SH-SY5Y (cell line): ENCODE measurements around the gene LDB3.

Experiments
- GATA2 ChIP-seq: IDR thresholded peaks from 2 replicates; pipeline ENCODE4 v1.6.1; 2011; ENCODE audit warnings: mild to moderate bottlenecking, low read depth, low read length
- GATA3 ChIP-seq: IDR thresholded peaks from 2 replicates; pipeline ENCODE4 v1.6.1; 2011; ENCODE audit warnings: low read depth, mild to moderate bottlenecking, low read length, moderate library complexity

Gene LDB3

DNA sequence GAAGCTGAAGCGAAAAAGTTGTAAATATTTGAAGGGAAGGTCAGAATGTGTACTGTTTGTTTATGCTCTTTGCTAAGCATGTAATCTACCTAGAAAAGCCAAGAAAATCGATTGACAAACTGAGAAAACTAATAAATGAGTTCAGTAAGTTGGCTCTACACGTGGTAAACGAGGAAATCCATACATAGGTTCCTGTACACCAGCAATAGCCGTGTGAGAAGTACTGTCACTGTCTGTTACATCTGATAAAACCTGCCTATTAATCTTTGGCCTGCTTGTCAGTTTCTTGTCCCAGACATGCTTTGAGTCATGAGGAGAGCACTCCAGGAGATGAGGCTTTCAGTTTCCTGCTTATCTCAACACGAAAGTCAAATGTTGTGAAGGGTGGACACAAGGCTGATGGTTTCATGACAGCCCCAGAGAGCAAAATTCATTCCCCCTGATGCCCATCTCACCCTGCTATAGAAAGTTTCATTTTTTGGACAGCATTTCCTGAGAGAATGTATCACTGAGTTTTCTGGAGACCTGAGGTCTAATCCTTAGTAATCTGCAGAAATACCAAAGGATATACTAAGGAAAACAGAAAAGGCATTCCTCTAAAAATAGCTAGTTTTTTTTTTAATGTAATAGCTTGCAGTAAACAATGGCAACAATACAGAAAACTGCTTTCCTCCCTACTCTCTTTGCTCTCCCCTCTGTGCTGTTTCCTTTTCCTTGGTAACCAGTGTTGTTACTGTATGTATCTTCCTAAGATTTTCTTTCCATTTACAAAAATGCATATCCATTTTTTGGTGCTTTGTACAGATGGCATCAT lies 107.0 kb downstream of the LDB3 start:
- peak; percentile 49; the same call in 1 of the 2 replicates for TF ChIP-seq GATA2
- no peak for TF ChIP-seq GATA3

DNA sequence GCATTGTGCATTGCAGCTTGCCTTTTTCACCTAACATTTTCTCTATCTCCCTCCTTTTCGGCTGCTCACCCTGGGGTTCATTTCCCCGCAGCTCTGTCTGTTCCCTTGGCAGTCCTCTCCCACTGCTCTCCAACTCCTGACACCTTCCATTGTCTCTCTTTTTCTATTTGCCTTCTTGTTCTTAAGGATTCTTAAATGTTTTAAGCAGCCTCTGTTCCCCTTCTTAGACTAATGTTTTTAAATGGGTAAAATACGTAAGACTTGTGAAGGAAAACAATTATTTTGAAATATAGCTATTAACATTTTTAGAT lies 107.5 kb downstream of the LDB3 start:
- TF ChIP-seq GATA2: no peak

DNA sequence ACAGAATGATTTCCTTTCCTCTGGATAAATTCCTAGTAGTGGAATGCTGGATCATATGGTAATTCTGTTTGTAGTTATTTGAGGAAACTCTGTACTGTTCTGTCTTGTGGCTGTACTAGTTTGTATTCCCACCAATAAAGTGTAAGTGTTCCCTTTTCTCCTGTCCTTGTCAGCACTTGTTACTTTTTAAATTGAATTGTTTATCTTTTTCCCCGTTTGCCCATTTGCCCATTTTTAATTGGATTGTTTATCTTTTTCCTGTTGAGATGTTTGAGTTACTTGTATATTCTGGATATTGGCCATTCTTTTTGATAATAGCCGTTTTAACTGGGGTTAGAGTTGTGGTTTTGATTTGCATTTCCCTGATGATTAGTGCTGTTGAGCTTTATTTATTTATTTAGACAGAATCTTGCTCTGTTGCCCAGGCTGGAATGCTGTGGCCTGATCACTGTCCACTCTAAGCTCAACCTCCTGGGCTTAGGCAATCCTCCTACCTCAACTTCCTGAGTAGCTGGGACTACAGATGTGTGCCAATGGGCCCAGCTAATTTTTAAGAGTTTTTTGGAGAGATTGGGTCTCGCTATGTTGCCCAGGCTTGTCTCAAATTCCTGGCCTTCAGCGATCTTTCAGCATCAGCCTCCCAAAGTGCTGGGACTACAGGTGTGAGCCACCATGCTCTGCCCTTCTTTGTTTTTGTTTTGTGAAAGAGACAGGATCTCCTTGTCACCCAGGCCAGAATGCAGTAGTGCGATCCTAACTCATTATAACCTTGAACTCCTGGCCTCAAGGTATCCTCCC lies 111.1 kb downstream of the LDB3 start:
- TF ChIP-seq GATA3: no peak
- TF ChIP-seq GATA2: no peak

DNA sequence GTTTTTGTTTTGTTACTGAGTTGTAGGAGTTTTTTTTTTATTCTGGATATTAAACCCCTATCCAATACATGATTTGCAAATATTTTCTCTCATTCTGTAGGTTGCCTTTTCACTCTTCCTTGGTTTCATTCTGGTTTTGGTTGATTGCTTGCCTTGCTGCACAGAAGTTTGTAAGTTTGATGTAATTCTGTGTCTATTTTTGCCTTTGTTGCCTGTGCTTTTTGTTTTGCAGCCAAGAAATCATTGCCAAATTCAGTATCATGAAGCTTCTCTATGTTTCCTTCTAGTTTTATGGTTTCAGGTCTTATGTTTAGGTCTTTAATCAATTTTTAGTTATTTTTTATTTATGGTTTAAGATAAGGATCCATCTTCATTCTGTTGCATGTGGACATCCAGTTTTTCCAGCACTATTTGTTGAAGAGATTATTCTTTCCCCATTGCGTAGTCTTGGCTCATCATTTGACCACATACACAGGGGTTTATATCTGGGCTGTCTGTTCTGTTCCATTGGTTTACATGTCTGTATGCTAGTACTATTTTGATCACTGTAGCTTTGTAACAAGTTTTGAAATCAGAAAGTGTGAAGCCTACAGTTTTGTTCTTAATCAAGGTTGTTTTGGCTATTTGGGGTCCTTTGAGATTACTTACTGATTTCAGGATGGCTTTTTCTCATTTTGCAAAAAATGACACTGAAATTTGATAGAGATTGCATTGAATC lies 114.5 kb downstream of the LDB3 start:
- no peak for TF ChIP-seq GATA3
- TF ChIP-seq GATA2: no peak

DNA sequence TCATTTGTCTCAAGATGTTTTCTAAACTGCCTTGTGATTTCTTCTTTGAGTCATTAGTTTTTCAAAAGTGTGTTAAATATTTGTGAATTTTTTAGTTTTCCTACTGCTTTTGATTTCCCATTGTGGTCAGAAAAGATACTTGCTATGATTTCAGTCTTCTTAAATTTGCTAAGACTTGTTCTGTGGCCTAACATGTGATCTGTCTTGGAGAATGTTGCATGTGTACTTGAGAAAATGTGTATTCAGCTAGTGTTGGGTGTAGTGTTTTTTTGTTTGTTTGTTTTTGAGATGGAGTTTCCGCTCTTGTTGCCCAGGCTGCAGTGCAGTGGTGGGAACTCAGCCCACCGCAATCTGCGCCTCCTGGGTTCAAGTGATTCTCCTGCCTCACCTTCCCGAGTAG lies 116.7 kb downstream of the LDB3 start:
- TF ChIP-seq GATA2 (no peak), GATA3 (no peak)
